Lower lobe of right lung (tissue), 2 donors: Measurements from ENCODE around the gene ARL2BP. TPM values are rescaled to one million over a fixed set of nuclear protein-coding genes. Genes with fewer than 3 reads are reported as not detected.

Experiments used
- ATAC-seq, 2 donors: fragments of 200-7000 bp; cut with Tn5 transposase; one replicate each; pipeline ENCODE4 v1.9.1; 2020 to 2022; ENCODE audit warnings: mild to moderate bottlenecking in 2 of 2, moderate library complexity in 2 of 2
- DNase-seq: peaks from one replicate; pipeline ENCODE4 v3.0.0-alpha.2; 2020
- H3K27ac ChIP-seq: fragments of 200-600 bp; one replicate; pipeline ENCODE4 v1.8.0; 2022
- H3K27me3 ChIP-seq: fragments of 200-600 bp; one replicate; pipeline ENCODE4 v1.8.0; 2022; ENCODE audit warnings: low read depth
- H3K36me3 ChIP-seq: fragments of 200-600 bp; one replicate; pipeline ENCODE4 v1.8.0; 2022; ENCODE audit warnings: mild to moderate bottlenecking
- H3K4me1 ChIP-seq: fragments of 200-600 bp; one replicate; pipeline ENCODE4 v1.8.0; 2022
- H3K4me3 ChIP-seq: fragments of 200-600 bp; one replicate; pipeline ENCODE4 v1.8.0; 2022; ENCODE audit warnings: mild to moderate bottlenecking
- H3K9me3 ChIP-seq: fragments of 200-600 bp; one replicate; pipeline ENCODE4 v1.8.0; 2022
- intact Hi-C: fragments of 100-400 bp; cut with DNase I; formaldehyde crosslinking; loops from one replicate; pipeline ENCODE4 v1.11.0; 2022
- total RNA-seq: library from RNA; stranded (reverse); fragmentation: NEBNext Ultra II Directional; extraction: Animal tissue kit (Norgen Biotek cat#: 25700); gene quantifications from one replicate; pipeline ENCODE4 v1.2.1, GENCODE V29; 2021
- TF ChIP-seq, protein P1 (sequence below): fragments of 200-600 bp; IDR thresholded peaks from one replicate; pipeline ENCODE4 v1.8.0; 2022; ENCODE audit warnings: antibody characterized with exemption, mild to moderate bottlenecking
- donor health status: DM: no; HTN: yes; CAD: no; lungs with severe emphysema.

Gene ARL2BP
- total RNA-seq, 1 donor from 2014 or later: 58.1 TPM

- intact Hi-C loops: no loop called here
- TF ChIP-seq, protein P1, sequence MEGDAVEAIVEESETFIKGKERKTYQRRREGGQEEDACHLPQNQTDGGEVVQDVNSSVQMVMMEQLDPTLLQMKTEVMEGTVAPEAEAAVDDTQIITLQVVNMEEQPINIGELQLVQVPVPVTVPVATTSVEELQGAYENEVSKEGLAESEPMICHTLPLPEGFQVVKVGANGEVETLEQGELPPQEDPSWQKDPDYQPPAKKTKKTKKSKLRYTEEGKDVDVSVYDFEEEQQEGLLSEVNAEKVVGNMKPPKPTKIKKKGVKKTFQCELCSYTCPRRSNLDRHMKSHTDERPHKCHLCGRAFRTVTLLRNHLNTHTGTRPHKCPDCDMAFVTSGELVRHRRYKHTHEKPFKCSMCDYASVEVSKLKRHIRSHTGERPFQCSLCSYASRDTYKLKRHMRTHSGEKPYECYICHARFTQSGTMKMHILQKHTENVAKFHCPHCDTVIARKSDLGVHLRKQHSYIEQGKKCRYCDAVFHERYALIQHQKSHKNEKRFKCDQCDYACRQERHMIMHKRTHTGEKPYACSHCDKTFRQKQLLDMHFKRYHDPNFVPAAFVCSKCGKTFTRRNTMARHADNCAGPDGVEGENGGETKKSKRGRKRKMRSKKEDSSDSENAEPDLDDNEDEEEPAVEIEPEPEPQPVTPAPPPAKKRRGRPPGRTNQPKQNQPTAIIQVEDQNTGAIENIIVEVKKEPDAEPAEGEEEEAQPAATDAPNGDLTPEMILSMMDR: no peak
- no peaks in the 10 kb centered on the region for H3K9me3 ChIP-seq
- DNase-seq (peak; percentile 14), ATAC-seq (no peak)
- H3K27ac ChIP-seq: no peak overlapping the region
- no peaks in the 10 kb centered on the region for H3K27me3 ChIP-seq
- H3K36me3 ChIP-seq: peaks cover 74% of the 10 kb centered on the region
- no peak overlapping the region for H3K4me3 ChIP-seq
- peaks cover 24% of the 10 kb centered on the region for H3K4me1 ChIP-seq
Measured at GRCh38 chr16:57256601-57257395, 11.7 kb downstream of the ARL2BP start.

DNA sequence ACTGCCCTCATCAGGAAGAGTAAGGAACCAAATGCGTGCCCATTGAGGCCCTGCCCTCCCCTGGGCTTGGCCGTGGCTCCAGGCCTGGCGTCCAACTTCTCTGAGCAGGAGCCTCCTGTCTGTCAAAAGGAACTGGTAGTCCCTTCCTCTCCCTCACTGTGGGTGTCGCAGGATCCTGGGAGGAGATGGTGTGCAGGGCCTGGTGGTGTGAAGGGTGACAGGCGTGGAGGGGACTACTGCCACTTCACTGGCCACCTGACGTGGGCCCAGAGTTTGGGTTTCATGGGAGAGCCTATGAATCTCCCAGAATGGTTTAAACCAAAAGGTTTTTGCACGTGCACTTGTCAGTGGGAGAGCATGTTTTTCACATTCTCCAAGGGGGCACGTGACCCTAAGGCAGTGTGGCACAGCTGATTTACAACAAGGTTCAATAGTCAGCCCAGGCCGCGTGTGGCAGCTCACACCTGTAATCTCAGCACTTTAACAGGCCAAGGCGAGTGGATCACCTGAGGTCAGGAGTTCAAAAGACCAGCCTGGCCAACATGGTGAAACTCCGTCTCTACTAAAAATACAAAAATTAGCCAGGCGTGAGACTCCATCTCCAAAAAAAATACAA lies 12.5 kb downstream of the ARL2BP start:
- intact Hi-C loops: no loop called here
- H3K27me3 ChIP-seq: no peaks in the 10 kb centered on the region
- DNase-seq (peak; percentile 14), ATAC-seq (no peak)
- no peak overlapping the region for H3K27ac ChIP-seq
- H3K4me1 ChIP-seq: peaks cover 18% of the 10 kb centered on the region
- no peaks in the 10 kb centered on the region for H3K9me3 ChIP-seq
- TF ChIP-seq, protein P1: no peak
- H3K4me3 ChIP-seq: no peak overlapping the region
- peaks cover 67% of the 10 kb centered on the region for H3K36me3 ChIP-seq

DNA sequence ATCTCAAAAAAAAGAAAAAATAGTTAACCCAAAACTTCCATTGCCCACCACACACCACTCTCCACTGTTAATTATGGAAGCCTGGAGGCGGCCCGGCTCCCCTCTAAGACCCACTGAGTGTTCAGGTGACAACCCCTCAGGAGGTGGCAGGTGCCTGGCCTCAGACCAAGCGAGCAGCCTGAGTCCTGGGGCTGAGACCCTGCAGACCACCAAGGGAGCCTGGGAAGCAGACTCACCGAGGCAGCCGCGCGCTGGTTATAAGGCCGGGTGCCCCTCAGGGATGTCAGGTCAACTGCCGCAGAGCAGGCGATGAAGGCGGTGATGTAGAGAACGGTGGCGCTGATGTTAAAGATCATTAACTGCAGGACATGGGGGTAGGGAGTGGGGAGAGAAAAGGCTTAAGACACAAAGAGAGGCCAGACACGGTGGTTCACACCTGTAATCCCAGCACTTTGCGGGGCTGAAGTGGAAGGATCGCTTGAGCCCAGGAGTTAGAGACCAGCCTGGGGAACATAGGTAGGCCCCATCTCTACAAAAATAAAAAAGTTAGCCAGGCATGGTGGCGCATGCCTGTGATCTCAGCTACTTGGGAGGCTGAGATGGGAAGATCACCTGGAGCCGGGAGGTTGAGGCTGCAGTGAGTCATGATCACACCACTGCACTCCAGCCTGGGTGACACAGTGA lies 13.3 kb downstream of the ARL2BP start:
- ATAC-seq: no peak
- peak overlapping the region; percentile 31 for H3K27ac ChIP-seq

DNA sequence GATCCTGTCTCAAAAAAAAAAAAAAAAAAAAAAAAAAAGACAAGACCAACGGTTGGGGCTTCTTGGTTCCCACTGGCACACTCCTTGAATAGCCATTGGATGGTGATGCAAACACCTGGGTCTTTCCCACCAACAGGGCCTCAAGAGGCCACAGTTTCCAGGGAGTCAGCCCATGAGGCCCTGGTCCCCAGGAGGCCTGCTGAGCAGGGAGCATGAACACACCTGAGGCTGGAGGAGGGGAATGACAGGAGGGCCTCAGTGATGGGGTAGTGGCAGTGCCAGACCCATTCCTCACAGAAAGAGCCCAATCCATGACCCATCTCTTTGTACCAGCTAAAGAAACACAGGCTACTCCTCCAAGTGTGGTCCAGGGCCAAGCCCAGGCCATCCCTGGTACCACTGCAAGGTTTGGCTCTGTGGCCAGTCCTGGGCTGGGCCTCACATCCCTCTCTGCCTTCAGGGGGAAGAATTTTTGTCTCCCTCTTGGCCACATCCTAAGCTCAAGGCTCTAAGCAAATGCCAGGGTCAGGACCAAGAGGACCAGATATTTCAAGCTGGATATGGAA lies 13.9 kb downstream of the ARL2BP start:
- intact Hi-C loops: no loop called here
- Histone ChIP-seq H3K27ac (peak overlapping the region; percentile 31), H3K27me3 (no peaks in the 10 kb centered on the region), H3K9me3 (no peaks in the 10 kb centered on the region), H3K4me3 (no peak overlapping the region), H3K36me3 (peaks cover 52% of the 10 kb centered on the region), H3K4me1 (peaks cover 16% of the 10 kb centered on the region)
- TF ChIP-seq, protein P1: no peak
- DNase-seq (peak; percentile 19), ATAC-seq (no peak)

More for the DNA sequence above, 13.3 kb downstream of the ARL2BP start:
- intact Hi-C loops: no loop called here
- Histone ChIP-seq H3K27me3 (no peaks in the 10 kb centered on the region), H3K4me1 (peaks cover 12% of the 10 kb centered on the region), H3K36me3 (peaks cover 58% of the 10 kb centered on the region), H3K9me3 (no peaks in the 10 kb centered on the region), H3K4me3 (no peak overlapping the region)
- peak; percentile 36 for DNase-seq
- TF ChIP-seq, protein P1: no peak

DNA sequence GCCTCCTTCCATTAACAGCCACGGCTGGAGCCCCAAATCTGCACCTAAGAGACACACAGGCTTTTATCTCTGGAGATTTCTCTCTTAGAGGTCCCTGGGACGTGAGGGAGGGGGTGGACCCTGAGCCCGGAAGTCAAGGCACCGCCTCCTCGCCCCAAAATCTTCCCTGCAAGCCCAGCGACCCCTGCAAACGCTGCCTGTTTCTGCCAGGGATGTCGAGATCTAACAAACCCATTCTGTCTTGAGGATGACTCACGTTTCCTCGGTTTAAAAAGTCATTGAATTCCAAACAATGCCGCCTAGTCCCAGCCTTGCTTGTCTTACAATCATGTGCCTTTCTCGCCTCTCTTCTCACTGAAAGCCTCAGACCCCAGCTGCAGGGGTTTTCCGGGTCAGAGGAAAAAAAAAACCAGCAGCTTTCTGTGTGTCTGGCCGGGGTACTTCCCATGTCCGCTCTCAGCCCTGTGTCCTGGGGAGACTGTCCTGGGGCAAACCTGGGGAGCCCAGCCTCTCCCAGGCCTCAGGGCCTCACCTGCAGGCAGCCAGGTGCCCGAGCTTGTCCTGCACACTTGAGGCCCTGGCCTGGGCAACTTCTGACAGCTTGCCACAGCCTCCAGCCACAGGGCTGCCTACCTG lies 15.4 kb downstream of the ARL2BP start:
- no peak for ATAC-seq
- TF ChIP-seq, protein P1: no peak
- H3K27ac ChIP-seq: peak overlapping the region; percentile 62

More for the DNA sequence above, 15.4 kb downstream of the ARL2BP start:
- no peak overlapping the region for H3K4me3 ChIP-seq
- H3K36me3 ChIP-seq: peaks cover 38% of the 10 kb centered on the region
- intact Hi-C loops: no loop called here
- H3K9me3 ChIP-seq: no peaks in the 10 kb centered on the region
- no peaks in the 10 kb centered on the region for H3K27me3 ChIP-seq
- H3K4me1 ChIP-seq: peaks cover 26% of the 10 kb centered on the region
- DNase-seq: peak; percentile 41
